ENCODE measurements around the gene ZNF672. TPM values are rescaled to one million over a fixed set of nuclear protein-coding genes. Genes with fewer than 3 reads are reported as not detected.

The ZNF672 gene
- total RNA-seq, 1 donor from 2014 or later, result 39.8 TPM

DNA sequence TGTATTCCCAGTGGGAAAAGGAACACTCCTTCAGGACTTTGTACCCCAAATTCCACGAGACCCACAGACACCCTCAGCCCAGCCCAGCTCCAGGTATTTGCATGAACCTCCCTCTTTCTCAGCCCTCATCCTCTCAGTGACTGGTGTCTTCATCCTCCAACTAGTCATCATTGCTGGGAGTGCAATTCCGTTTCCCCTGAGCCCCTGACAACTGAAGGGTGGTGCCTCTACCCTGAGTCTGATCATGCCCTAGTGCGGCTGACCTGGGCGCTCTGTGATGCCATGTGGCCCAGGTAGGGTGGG lies 24.6 kb downstream of the ZNF672 start:
- Histone ChIP-seq H3K9me3 (no peaks in the 10 kb centered on the region), H3K27me3 (ENCODE audit: low read depth) (no peaks in the 10 kb centered on the region), H3K4me1 (peaks cover 28% of the 10 kb centered on the region), H3K27ac (peak overlapping the region; percentile 74), H3K4me3 (peak overlapping the region; percentile 69), H3K36me3 (no peaks in the 10 kb centered on the region)
- TF ChIP-seq, protein P1, sequence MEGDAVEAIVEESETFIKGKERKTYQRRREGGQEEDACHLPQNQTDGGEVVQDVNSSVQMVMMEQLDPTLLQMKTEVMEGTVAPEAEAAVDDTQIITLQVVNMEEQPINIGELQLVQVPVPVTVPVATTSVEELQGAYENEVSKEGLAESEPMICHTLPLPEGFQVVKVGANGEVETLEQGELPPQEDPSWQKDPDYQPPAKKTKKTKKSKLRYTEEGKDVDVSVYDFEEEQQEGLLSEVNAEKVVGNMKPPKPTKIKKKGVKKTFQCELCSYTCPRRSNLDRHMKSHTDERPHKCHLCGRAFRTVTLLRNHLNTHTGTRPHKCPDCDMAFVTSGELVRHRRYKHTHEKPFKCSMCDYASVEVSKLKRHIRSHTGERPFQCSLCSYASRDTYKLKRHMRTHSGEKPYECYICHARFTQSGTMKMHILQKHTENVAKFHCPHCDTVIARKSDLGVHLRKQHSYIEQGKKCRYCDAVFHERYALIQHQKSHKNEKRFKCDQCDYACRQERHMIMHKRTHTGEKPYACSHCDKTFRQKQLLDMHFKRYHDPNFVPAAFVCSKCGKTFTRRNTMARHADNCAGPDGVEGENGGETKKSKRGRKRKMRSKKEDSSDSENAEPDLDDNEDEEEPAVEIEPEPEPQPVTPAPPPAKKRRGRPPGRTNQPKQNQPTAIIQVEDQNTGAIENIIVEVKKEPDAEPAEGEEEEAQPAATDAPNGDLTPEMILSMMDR (IDR thresholded peaks at IDR 0.05), result no peak
- DNase-seq (no peak), ATAC-seq (no peak)
- intact Hi-C loops (cut with DNase I), result no loop called here

DNA sequence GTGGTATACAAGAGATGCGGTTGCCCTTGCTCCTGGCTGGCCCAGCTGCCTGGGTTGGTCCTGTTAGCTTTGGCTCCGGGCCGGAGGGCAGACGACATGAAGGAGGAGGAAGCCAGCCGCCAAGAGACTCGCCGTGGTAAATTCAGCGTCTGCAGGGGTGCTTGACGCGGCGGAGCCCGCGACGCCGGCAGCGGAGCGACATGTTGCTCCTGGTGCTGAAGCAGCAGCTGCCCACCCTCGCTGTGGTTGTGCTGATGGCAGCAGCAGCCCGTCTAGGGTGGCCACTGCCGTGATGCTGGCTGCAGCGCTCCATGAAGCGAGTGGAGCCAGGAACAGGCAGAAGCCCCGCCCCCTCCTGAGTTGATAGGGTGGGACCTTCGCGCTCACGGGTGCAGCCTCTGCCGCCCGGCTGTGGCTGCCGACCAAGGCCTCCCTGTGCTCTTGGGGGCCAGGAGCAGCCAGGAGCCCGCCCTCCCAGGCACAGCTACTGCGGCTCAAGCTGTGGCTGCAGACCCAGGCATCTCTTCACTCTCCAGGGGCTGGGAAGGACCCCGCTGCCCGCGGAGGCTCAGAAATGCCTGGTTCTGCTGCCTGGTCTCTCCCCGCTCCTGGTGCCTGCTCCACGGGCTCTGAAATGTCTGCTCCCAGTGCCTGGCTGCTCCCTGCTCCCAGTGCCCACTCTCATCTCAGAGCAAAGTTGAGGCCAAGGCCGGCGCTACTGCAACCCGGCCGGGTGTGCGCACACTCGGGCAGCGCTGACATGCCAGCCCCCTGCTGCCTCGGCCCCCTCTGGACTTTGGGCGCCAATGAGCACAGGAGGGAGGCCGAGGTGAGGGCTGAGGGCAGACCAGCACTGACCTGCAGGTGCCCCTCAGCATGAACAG lies 25.2 kb downstream of the ZNF672 start:
- Histone ChIP-seq H3K4me3 (peak overlapping the region; percentile 69), H3K36me3 (no peaks in the 10 kb centered on the region), H3K9me3 (no peaks in the 10 kb centered on the region), H3K4me1 (peaks cover 25% of the 10 kb centered on the region), H3K27ac (peak overlapping the region; percentile 74), H3K27me3 (ENCODE audit: low read depth) (no peaks in the 10 kb centered on the region)
- TF ChIP-seq, protein P1 (IDR thresholded peaks at IDR 0.05), result no peak
- intact Hi-C loops (cut with DNase I), result no loop called here
- DNase-seq, result peak; percentile 92
- peak; percentile 77 to 80 for ATAC-seq

DNA sequence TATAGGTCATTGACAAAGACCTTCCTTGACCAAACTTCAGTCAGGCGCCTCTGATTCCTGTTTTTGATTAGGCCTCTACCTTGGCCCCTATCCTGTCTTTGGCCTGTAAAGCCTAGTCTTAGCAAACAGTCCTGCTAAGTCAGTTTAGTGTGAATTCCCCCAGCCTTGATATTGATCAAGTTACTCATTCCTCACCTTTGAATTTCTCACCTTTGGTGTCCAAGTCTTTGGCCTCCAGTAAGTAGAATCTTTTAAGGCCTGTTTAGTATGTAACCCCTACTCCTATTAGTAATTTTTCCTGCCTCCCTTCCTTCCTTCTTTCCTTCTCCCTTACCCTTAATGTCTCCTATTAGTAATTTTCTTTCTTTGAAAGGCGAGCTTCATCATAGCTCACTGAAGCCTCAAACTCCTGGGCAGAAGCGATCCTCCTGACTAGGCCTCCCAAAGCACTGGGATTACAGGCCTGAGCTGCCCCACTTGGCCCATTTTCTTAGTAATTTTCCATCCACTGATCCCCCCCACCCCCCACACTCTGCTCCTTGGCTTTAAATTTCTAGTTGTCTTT lies 33.9 kb downstream of the ZNF672 start:
- intact Hi-C loops (cut with DNase I), result no loop called here
- ATAC-seq (no peak), DNase-seq (no peak)
- H3K27ac ChIP-seq, result no peak overlapping the region
- H3K9me3 ChIP-seq, result no peaks in the 10 kb centered on the region
- TF ChIP-seq, protein P1 (IDR thresholded peaks at IDR 0.05), result no peak
- no peaks in the 10 kb centered on the region for H3K27me3 ChIP-seq (ENCODE audit: low read depth)
- H3K4me1 ChIP-seq, result no peaks in the 10 kb centered on the region
- H3K36me3 ChIP-seq, result no peaks in the 10 kb centered on the region
- peak overlapping the region; percentile 70 for H3K4me3 ChIP-seq

DNA sequence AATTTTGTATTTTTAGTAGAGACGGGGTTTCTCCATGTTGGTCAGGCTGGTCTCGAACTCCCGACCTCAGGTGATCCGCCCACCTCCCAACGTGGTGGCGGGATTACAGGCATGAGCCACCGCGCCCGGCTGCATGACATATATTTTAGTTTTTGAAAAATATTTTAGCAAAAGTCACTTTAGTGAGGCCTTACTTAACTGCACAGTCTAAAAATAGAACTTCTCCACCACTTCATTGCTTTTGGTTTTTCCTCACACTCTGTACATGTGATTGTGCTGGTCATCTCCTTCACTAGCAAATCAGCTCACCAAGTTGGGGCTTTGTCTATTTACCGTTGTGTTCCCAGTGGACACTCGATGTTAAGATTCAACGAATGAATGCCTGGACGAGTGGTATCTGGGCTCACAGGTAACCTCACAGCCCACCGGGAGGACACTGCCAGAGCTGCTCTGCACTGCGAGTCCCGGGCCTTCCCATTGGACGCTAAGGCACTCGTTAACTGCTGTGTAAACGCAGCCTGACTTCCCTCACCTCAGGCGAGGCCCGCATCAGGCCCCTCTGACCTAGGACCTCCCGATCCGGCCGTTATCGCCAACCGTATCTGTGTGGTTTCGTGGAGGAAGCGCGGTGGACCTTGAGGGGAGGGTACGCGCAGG lies 34.9 kb downstream of the ZNF672 start:
- Histone ChIP-seq H3K36me3 (no peaks in the 10 kb centered on the region), H3K27ac (peak overlapping the region; percentile 96), H3K9me3 (no peaks in the 10 kb centered on the region), H3K4me3 (peak overlapping the region; percentile 70), H3K4me1 (no peaks in the 10 kb centered on the region), H3K27me3 (ENCODE audit: low read depth) (no peaks in the 10 kb centered on the region)
- ATAC-seq (peak; percentile 83 to 86), DNase-seq (peak; percentile 77)
- TF ChIP-seq, protein P1 (IDR thresholded peaks at IDR 0.05), result no peak
- intact Hi-C loops (cut with DNase I), result no loop called here

DNA sequence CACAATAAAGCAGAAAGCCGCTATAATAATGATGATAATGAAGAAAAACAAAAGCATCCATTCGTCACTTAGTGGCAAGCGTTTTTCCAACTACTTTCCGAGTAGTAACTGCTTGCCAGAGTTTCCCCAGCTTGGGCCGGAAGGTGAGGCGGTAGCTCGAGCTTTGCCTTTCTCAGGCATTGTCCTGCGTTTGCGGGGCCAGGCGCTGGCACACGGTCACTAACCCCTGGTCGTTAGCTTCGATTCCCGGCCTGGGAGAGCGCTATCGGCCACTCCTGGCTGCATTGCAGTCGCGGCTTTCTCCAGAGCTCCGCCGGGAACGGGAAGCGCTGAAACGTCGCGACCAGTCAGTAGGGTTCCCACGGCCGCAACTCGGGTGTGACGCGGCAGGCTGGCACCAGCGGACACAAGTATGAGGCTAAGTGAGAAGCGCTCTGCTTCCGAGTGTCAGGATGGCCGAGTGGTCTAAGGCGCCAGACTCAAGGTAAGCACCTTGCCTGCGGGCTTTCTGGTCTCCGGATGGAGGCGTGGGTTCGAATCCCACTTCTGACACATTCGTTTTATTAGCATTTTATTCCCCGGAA lies 35.5 kb downstream of the ZNF672 start:
- H3K27ac ChIP-seq, result peak overlapping the region; percentile 96
- TF ChIP-seq, protein P1 (IDR thresholded peaks at IDR 0.05), result no peak
- no peaks in the 10 kb centered on the region for H3K27me3 ChIP-seq (ENCODE audit: low read depth)
- ATAC-seq, result peak; percentile 94 to 95
- intact Hi-C loops (cut with DNase I), result no loop called here
- DNase-seq, result peak; percentile 95
- no peaks in the 10 kb centered on the region for H3K9me3 ChIP-seq
- H3K36me3 ChIP-seq, result no peaks in the 10 kb centered on the region
- H3K4me3 ChIP-seq, result peak overlapping the region; percentile 70
- no peaks in the 10 kb centered on the region for H3K4me1 ChIP-seq
